Kidney (tissue), 14 donors: ENCODE results near the gene MPDZ. TPM values are rescaled to one million over a fixed set of nuclear protein-coding genes. Genes with fewer than 3 reads are reported as not detected.

Source experiments
- DNase-seq, 5 donors: peaks; one replicate each; pipeline ENCODE4 v3.0.0-alpha.2; 2013 to 2020
- FAIRE-seq: peaks from 2 replicates; lab custom pipeline; 2012; peaks lifted over from hg19 to GRCh38; lab: Jason Lieb, UNC
- H3K27ac ChIP-seq, 2 donors: one replicate each; pipeline ENCODE4 v1.7.0; 2013; ENCODE audit warnings: low read depth in 2 of 2, low read length in 2 of 2, inconsistent platforms in 1 of 2
- H3K27me3 ChIP-seq: one replicate; pipeline ENCODE4 v1.7.1; 2013; ENCODE audit warnings: low read length, inconsistent platforms; ENCODE audit not compliant: control insufficient read depth, insufficient read depth
- H3K36me3 ChIP-seq, 3 donors: one replicate each; pipeline versions ENCODE4 v1.7.0 to v1.7.1; 2013; ENCODE audit warnings: low read length in 3 of 3, control low read depth in 1 of 3, inconsistent platforms in 1 of 3; ENCODE audit not compliant: insufficient read depth in 3 of 3, control insufficient read depth in 2 of 3
- H3K4me1 ChIP-seq, 3 donors: one replicate each; pipeline versions ENCODE4 v1.7.0 to v1.7.1; 2013; ENCODE audit warnings: low read length in 3 of 3, inconsistent platforms in 1 of 3, low read depth in 1 of 3; ENCODE audit not compliant: control insufficient read depth in 2 of 3, insufficient read depth in 2 of 3
- H3K4me3 ChIP-seq, 3 donors: one replicate each; pipeline versions ENCODE4 v1.7.0 to v1.8.1; 2013; ENCODE audit warnings: low read length in 3 of 3, control low read depth in 1 of 3, inconsistent platforms in 1 of 3
- H3K9ac ChIP-seq, 3 donors: one replicate each; pipeline versions ENCODE4 v1.7.0 to v1.7.1; 2013; ENCODE audit warnings: low read length in 3 of 3, control low read depth in 1 of 3, inconsistent platforms in 1 of 3
- H3K9me3 ChIP-seq, 3 donors: one replicate each; pipeline versions ENCODE4 v1.7.0 to v1.7.1; 2013; ENCODE audit warnings: low read length in 3 of 3, control low read depth in 1 of 3, inconsistent platforms in 1 of 3; ENCODE audit not compliant: control insufficient read depth in 2 of 3, insufficient read depth in 1 of 3
- CTCF ChIP-seq: IDR thresholded peaks from 3 replicates; pipeline ENCODE4 v1.5.1; 2012; ENCODE audit warnings: mild to moderate bottlenecking, moderate library complexity, borderline replicate concordance; ENCODE audit not compliant: insufficient read depth; ENCODE audit errors: extremely low read depth
- intact Hi-C: fragments of 100-400 bp; cut with DNase I; formaldehyde crosslinking; loops from one replicate; pipeline ENCODE4 v1.11.1; 2022
- polyA plus RNA-seq: library from polyadenylated mRNA; stranded (reverse); fragments of 350-450 nt; fragmentation: Illumina TruSeq; extraction: RNeasy Lipid Tissue Mini Kit (QIAGEN cat#74804); gene quantifications from one replicate; pipeline ENCODE4 v1.2.3, GENCODE V29; 2014; ENCODE audit warnings: low read depth, low replicate concordance; ENCODE audit not compliant: insufficient read depth
- total RNA-seq: library from RNA; stranded (reverse); fragmentation: NEBNext Ultra II Directional; extraction: Animal tissue kit (Norgen Biotek cat#: 25700); gene quantifications from one replicate; pipeline ENCODE4 v1.2.1, GENCODE V29; 2021
- donor health status: control.
- donor health status: control.
- donor health status: control.
- donor health status: control.
- donor health status: control.
- donor health status: DM: yes; HTN: yes; CAD: no.
- donor health status: Normal renal cell carcinoma (clear cell type).

The MPDZ gene
- total and polyA plus RNA-seq, 2 donors from 2014 or later, result 18.5 to 25.1 TPM

- Histone ChIP-seq H3K27ac (no peak overlapping the region), H3K36me3 (no peaks in the 10 kb centered on the region), H3K4me1 (no peaks in the 10 kb centered on the region), H3K9ac (no peak overlapping the region), H3K9me3 (no peaks in the 10 kb centered on the region), H3K27me3 (no peaks in the 10 kb centered on the region), H3K4me3 (no peak overlapping the region)
- intact Hi-C loops, result no loop called here
- no peak for DNase-seq
- no peak for FAIRE-seq
- no peak for TF ChIP-seq CTCF
Observed at GRCh38 chr9:13268469-13268868, 11.0 kb downstream of the MPDZ start.

GRCh38 chr9:13267743-13268142 is 11.7 kb downstream of the MPDZ start:
- no peak overlapping the region for H3K27ac ChIP-seq
- H3K4me1 ChIP-seq, result no peaks in the 10 kb centered on the region
- H3K36me3 ChIP-seq, result no peaks in the 10 kb centered on the region
- H3K4me3 ChIP-seq, result no peak overlapping the region
- intact Hi-C loops, result no loop called here
- TF ChIP-seq CTCF, result no peak
- H3K9ac ChIP-seq, result no peak overlapping the region
- FAIRE-seq (no peak), DNase-seq (peak in 2 of 5 donors; percentile 43 to 46)
- no peaks in the 10 kb centered on the region for H3K27me3 ChIP-seq
- no peaks in the 10 kb centered on the region for H3K9me3 ChIP-seq

- H3K27ac ChIP-seq, result no peak overlapping the region
- no peaks in the 10 kb centered on the region for H3K36me3 ChIP-seq
- TF ChIP-seq CTCF, result no peak
- no peaks in the 10 kb centered on the region for H3K4me1 ChIP-seq
- FAIRE-seq (no peak), DNase-seq (peak in 1 of 5 donors; percentile 15)
- no peaks in the 10 kb centered on the region for H3K27me3 ChIP-seq
- H3K9ac ChIP-seq, result no peak overlapping the region
- H3K4me3 ChIP-seq, result no peak overlapping the region
- no peaks in the 10 kb centered on the region for H3K9me3 ChIP-seq
- intact Hi-C loops, result no loop called here
Observed at GRCh38 chr9:13266167-13266566, 13.3 kb downstream of the MPDZ start.

GRCh38 chr9:13264788-13265187 is 14.7 kb downstream of the MPDZ start:
- TF ChIP-seq CTCF, result no peak
- H3K36me3 ChIP-seq, result no peaks in the 10 kb centered on the region
- H3K9me3 ChIP-seq, result no peaks in the 10 kb centered on the region
- DNase-seq (no peak), FAIRE-seq (no peak)
- H3K27ac ChIP-seq, result no peak overlapping the region
- no peaks in the 10 kb centered on the region for H3K4me1 ChIP-seq
- intact Hi-C loops, result no loop called here
- no peaks in the 10 kb centered on the region for H3K27me3 ChIP-seq
- H3K4me3 ChIP-seq, result no peak overlapping the region
- no peak overlapping the region for H3K9ac ChIP-seq
